Left ventricle myocardium superior (tissue), 1 donor: ENCODE results near the gene CAPN5. TPM values are rescaled to one million over a fixed set of nuclear protein-coding genes. Genes with fewer than 3 reads are reported as not detected.
"Not testable (repeated sequence)": the region's sequence is repeated elsewhere in the genome, so short reads cannot be mapped to it uniquely, and the experiment has no call there.

Experiments
- ATAC-seq: fragments of 200-7000 bp; cut with Tn5 transposase; one replicate; pipeline ENCODE4 v1.9.1; 2020; ENCODE audit warnings: mild to moderate bottlenecking, moderate library complexity
- DNase-seq: peaks from one replicate; pipeline ENCODE4 v3.0.0-alpha.2; 2020
- intact Hi-C: fragments of 100-400 bp; cut with micrococcal nuclease; formaldehyde crosslinking; loops from one replicate; pipeline ENCODE4 v1.11.0; 2022
- total RNA-seq: library from RNA; stranded (reverse); fragmentation: NEBNext Ultra II Directional; extraction: Animal tissue kit (Norgen Biotek cat#: 25700); gene quantifications from one replicate; pipeline ENCODE4 v1.2.1, GENCODE V29; 2021
- donor health status: DM: no; HTN: yes; CAD: no; lungs with severe emphysema.

The CAPN5 gene
- total RNA-seq, 1 donor from 2014 or later: 2.5 TPM

DNA sequence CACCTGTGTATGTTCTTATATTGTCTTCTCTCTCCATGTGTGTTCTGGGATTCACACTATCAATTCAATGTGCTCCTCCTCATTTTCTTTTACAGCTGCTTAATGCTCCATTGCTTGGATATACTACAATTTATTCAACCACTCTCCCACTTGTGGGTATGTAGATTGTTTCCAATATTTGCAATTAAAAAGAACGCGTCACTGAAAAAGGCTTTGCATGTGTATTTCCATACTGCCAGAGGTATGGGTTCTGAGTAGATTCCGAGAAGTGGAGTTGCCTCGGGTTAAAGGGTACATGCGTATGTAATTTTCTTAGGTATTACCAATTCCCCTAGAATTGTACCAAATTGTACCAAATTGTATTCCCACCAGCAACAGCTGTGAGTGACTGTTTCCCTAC is 7.0 kb upstream of the CAPN5 start:
- no peak for DNase-seq
- no peak for ATAC-seq
- intact Hi-C loops: no loop called here

DNA sequence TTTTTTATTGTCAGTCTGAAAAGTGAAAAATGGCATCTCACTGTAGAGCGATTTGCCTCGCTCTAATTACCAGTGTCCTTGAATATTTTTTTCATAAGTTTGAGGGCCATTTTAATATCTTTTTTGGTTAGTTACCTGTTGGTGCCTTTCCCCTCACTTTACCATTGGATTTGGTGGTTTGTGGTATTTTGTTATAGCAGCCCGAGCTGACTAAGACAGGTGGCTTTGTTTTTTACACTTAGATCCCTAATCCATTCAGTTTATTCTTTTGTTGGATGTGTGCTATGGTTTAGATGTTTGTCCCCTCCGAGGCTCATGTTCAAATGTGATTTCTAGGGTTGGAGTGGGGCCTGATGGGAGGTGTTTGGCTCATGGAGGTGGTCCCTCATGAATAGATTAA is 6.5 kb upstream of the CAPN5 start:
- intact Hi-C loops: no loop called here
- no peak for ATAC-seq
- no peak for DNase-seq

- DNase-seq, ATAC-seq, intact Hi-C loops: not testable (repeated sequence)
These were observed 5.5 kb upstream of the CAPN5 start for GRCh38 chr11:77061258-77061657.

GRCh38 chr11:77062924-77063323 is 3.8 kb upstream of the CAPN5 start:
- DNase-seq (no peak), ATAC-seq (no peak)
- intact Hi-C loops: no loop called here

DNA sequence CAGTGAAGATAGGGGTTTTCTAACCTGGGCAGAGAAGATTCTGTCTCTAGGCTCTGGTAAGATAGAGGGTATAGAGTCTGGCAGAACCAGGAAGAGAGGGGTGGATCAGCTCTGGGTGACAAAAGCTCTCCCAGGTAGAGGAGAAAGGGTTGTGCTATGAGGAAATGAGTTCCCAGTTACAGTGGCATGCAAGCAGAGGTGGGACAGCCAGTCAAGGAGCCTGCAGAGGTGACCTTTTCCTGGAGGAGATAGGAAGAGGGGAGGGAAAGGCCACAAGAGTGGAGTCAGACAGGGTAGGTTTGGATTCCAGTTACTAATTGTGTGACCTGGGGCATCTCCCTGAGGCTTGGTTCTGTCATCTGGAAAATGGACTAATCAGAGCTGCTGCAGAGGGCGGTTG is 3.4 kb upstream of the CAPN5 start:
- intact Hi-C loops: no loop called here
- ATAC-seq (no peak), DNase-seq (no peak)

DNA sequence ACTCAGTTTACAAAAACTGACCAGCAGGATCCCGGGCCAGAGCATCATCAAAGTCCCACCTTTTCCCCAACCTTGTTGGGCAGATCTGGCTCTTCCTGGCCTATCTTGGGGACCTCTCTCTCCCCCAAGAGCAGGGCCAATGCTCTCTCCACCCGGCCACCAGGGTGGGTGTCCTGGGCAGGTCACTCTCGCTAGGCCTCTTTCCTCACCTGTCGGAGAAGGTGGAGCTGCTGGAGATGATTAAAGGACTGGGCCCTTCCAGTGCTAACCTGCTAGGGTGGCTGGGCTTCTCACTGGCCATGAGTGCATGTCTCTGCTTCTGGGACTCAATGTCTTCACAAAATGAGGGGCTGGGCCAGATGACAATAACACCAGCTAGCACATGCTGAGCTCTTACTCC is 2.9 kb upstream of the CAPN5 start:
- intact Hi-C loops: no loop called here
- no peak for DNase-seq
- no peak for ATAC-seq

- ATAC-seq: no peak
- no peak for DNase-seq
- intact Hi-C loops: no loop called here
These were observed 2.0 kb upstream of the CAPN5 start for GRCh38 chr11:77064648-77065217.

DNA sequence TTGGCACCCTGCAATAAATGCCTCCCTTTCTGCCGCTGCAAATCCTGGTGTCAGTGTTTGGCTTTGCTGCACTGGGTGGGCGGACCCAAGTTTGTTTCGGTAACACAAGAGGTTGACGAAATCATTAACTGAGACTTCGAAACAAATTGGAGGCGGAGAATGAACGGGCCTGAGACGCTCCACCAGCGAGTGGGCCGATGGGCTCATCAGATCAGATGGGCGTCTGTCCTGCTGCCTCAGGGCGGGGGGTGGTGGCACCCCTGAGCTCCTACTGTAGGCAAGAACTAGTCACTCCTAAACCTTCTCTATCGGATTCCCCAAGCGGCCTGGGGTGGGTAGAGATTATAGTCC is 918 bp upstream of the CAPN5 start:
- ATAC-seq: peak; percentile 13
- intact Hi-C loops: no loop called here
- peak; percentile 66 for DNase-seq

DNA sequence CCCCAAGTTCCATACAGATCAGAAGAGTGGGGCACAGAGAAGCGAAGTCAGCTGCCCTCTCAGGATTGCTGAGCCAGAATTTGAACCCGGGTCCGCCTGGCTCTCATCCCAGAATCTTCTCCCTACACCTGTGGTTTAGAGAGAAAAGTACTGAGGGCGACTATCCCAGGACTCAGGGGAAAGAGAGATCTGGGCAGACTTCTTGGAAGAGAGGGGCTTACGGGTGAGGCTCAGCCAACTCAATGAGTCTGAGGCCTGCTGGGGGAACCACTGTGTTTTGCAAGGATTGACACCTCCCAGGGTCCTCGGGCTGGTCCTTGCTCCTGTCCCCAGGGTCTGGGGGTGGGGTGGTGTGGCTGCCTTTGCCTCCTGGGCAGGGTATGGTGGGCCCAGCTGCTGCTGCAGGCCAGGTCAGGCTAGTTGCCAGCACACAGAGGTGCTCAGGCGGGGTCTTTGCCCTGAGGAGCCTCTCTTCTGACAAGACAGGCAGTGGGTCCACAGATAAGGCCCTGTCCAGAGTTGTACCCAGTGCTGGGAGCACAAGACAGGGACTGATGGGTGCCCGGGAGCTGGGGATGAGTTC is 1.2 kb downstream of the CAPN5 start:
- DNase-seq (no peak), ATAC-seq (no peak)
- intact Hi-C loops: no loop called here

DNA sequence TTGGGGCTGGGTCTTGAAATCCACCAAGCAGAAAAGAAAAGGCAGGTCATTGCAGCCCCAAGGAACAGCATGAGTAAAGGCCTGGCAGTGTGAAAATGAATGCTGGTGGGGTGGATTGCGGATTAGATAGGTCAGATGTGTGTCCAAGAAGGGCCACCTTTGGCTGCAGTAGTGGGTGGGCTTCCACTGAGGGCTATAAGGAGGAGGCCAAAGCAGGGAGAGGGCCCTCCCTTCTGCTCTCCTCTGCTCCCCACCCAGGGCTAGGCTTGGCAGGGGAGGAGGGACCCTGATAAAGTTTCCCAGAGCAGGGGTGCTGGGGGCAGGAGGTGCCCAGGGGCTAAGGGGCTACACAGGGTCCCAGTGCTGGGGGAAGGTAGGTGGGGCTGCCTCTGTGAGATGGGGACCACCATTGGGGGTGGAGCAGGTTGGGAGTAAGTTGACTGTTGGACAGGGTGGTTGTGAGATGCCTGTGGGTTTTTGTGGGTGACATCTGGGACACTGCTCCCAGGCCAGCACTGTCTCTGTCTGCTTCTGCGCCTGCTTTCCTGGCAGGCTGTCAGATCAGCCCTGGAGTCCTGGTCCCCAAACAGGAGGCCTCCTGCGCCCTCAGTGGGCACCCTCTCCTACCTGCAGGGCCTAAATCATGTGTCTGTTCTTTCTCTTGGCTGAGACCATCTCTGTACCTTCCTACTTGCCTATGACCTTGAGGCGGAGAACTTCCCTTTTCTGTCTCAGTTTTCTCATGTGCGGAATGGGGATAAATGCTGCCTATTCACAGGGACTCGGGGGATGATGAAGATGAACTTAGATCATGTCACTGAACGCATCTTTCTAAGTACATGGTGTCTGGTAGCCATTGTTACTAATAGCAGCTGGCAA is 1.9 kb downstream of the CAPN5 start:
- ATAC-seq (no peak), DNase-seq (no peak)
- intact Hi-C loops: no loop called here

DNA sequence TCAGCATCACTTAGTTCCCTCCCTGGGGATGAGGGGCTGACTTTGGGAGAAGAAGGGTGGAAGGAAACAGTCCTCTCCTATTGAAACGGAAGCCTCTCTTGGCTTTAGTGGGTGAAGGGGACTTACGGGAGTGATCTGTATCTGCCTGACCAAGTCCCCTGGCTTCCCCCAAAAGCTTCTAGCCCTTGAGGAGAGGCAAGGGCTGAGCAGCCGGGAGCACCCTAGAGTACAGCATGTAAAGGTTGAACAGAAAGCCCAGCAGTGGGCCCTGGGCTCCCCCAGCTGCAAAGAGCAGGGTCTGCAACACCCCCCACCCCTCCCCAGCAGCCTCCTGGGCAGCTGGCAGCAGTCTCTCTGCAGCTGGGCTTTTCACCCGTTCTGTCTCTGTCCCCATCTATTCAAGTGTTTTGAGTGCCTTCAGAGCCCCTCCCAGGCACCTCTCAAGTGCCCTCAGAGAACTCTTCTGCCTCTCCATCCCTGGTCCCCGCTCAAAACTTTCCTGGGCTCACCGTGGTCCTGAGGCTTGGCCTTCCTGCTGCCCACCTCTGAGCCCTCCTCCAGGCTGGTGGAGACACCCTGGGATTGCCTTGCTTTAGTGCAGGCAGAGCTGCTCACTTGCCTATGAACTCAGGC is 2.7 kb downstream of the CAPN5 start:
- intact Hi-C loops: no loop called here
- ATAC-seq (no peak), DNase-seq (no peak)

DNA sequence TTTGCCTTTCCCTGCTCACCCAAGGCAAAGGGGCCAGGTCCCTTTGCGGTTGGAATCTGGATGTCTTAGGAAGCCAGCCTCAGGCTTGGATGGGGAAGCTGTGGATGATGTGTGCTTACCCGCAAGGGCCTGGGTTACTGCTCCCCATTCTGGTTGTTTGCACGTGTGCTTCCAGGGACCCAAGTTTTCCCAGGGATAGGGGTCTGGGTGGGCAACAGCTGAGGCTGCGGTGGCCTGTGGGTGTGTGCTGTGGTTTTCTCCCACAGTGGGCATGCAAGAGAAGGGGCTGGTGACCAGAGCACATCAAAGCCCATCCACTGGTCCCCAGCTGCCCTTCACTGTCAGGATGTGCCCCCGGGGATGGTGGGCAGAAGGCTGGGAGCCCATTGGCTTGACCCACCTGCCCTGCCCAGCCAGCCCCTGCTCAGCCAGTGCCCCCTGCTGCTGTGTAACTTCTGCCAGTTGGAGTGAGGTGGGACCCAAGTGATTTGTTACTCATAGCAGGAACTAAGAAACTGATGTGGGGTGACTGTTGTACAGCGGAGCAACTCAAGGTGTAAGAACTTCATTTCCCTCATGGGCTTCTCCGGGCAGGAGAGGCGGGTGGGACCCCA is 3.3 kb downstream of the CAPN5 start:
- DNase-seq: no peak
- intact Hi-C loops: no loop called here
- ATAC-seq: no peak

DNA sequence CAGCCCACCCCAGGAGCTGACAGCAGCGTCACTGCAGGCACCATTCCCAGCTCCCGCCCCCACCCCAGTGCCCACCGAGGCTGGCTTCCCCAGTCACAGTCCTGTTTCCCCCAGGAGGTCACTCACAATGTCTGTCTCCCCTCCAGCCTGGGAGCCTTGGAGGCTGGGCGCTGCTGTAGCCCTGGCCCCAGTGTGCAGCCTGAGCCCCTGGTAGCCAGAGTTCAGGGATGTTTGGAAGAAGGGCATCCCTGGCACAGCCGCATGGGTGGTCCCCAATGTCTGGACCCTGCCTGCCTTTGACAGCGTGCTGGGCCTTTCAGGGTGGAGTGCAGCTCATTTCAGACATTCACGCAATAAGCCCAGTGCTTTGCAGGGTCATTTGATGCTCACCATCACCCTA is 4.3 kb downstream of the CAPN5 start:
- intact Hi-C loops: no loop called here
- DNase-seq (no peak), ATAC-seq (no peak)

- DNase-seq: no peak
- intact Hi-C loops: no loop called here
These were observed 5.2 kb downstream of the CAPN5 start for GRCh38 chr11:77071671-77072605.

GRCh38 chr11:77072851-77073327 is 6.1 kb downstream of the CAPN5 start:
- ATAC-seq: no peak
- intact Hi-C loops: no loop called here
- DNase-seq: no peak

More at GRCh38 chr11:77071671-77072605, 5.2 kb downstream of the CAPN5 start:
- no peak for ATAC-seq

- ATAC-seq (peak; percentile 98), DNase-seq (peak; percentile 87)
- intact Hi-C loops: no loop called here
These were observed 6.7 kb downstream of the CAPN5 start for GRCh38 chr11:77073328-77074001.

GRCh38 chr11:77074205-77074604 is 7.4 kb downstream of the CAPN5 start:
- intact Hi-C loops: no loop called here
- no peak for DNase-seq
- ATAC-seq: no peak

GRCh38 chr11:77074626-77075221 is 8.0 kb downstream of the CAPN5 start:
- no peak for ATAC-seq
- DNase-seq: no peak
- intact Hi-C loops: no loop called here
